Lower lobe of right lung (tissue), 2 donors: ENCODE results near the gene RAPGEF6. TPM values are rescaled to one million over a fixed set of nuclear protein-coding genes. Genes with fewer than 3 reads are reported as not detected.
A peak's percentile ranks its signal among the peaks of the same experiment; 100 is the strongest.

Experiments
- ATAC-seq, 2 donors: fragments of 200-7000 bp; cut with Tn5 transposase; one replicate each; pipeline ENCODE4 v1.9.1; 2020 to 2022; ENCODE audit warnings: mild to moderate bottlenecking in 2 of 2, moderate library complexity in 2 of 2
- DNase-seq: peaks from one replicate; pipeline ENCODE4 v3.0.0-alpha.2; 2020
- H3K27ac ChIP-seq: fragments of 200-600 bp; one replicate; pipeline ENCODE4 v1.8.0; 2022
- H3K27me3 ChIP-seq: fragments of 200-600 bp; one replicate; pipeline ENCODE4 v1.8.0; 2022; ENCODE audit warnings: low read depth
- H3K36me3 ChIP-seq: fragments of 200-600 bp; one replicate; pipeline ENCODE4 v1.8.0; 2022; ENCODE audit warnings: mild to moderate bottlenecking
- H3K4me1 ChIP-seq: fragments of 200-600 bp; one replicate; pipeline ENCODE4 v1.8.0; 2022
- H3K4me3 ChIP-seq: fragments of 200-600 bp; one replicate; pipeline ENCODE4 v1.8.0; 2022; ENCODE audit warnings: mild to moderate bottlenecking
- H3K9me3 ChIP-seq: fragments of 200-600 bp; one replicate; pipeline ENCODE4 v1.8.0; 2022
- intact Hi-C: fragments of 100-400 bp; cut with DNase I; formaldehyde crosslinking; loops from one replicate; pipeline ENCODE4 v1.11.0; 2022
- total RNA-seq: library from RNA; stranded (reverse); fragmentation: NEBNext Ultra II Directional; extraction: Animal tissue kit (Norgen Biotek cat#: 25700); gene quantifications from one replicate; pipeline ENCODE4 v1.2.1, GENCODE V29; 2021
- TF ChIP-seq, protein P1 (sequence below): fragments of 200-600 bp; IDR thresholded peaks from one replicate; pipeline ENCODE4 v1.8.0; 2022; ENCODE audit warnings: antibody characterized with exemption, mild to moderate bottlenecking
- donor health status: DM: no; HTN: yes; CAD: no; lungs with severe emphysema.

The RAPGEF6 gene
- total RNA-seq, 1 donor from 2014 or later, result 21.7 TPM

DNA sequence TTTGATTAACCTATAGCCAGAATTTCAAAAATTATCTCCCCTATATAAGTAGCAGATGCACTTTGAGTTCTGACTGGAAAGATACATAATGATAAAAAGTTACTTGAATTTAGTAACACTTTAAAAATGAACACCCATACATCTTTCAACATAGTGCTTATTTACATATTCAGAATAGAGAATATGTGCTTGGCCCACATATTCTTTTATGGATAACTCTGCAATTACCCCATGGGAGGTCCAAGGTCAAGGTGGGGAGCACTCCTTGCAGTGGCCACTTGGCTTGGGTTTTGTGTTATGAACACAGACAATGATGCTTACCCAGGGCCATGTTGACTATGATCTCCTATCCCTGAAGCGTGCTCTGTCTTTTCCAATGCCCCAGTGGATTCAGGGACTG lies 201.9 kb downstream of the RAPGEF6 start:
- Histone ChIP-seq H3K27ac (no peak overlapping the region), H3K4me1 (peaks cover 9% of the 10 kb centered on the region), H3K9me3 (no peaks in the 10 kb centered on the region), H3K36me3 (peaks cover 79% of the 10 kb centered on the region), H3K4me3 (no peak overlapping the region), H3K27me3 (no peaks in the 10 kb centered on the region)
- ATAC-seq (no peak), DNase-seq (no peak)
- intact Hi-C loops, result no loop called here
- TF ChIP-seq, protein P1, sequence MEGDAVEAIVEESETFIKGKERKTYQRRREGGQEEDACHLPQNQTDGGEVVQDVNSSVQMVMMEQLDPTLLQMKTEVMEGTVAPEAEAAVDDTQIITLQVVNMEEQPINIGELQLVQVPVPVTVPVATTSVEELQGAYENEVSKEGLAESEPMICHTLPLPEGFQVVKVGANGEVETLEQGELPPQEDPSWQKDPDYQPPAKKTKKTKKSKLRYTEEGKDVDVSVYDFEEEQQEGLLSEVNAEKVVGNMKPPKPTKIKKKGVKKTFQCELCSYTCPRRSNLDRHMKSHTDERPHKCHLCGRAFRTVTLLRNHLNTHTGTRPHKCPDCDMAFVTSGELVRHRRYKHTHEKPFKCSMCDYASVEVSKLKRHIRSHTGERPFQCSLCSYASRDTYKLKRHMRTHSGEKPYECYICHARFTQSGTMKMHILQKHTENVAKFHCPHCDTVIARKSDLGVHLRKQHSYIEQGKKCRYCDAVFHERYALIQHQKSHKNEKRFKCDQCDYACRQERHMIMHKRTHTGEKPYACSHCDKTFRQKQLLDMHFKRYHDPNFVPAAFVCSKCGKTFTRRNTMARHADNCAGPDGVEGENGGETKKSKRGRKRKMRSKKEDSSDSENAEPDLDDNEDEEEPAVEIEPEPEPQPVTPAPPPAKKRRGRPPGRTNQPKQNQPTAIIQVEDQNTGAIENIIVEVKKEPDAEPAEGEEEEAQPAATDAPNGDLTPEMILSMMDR, result no peak

DNA sequence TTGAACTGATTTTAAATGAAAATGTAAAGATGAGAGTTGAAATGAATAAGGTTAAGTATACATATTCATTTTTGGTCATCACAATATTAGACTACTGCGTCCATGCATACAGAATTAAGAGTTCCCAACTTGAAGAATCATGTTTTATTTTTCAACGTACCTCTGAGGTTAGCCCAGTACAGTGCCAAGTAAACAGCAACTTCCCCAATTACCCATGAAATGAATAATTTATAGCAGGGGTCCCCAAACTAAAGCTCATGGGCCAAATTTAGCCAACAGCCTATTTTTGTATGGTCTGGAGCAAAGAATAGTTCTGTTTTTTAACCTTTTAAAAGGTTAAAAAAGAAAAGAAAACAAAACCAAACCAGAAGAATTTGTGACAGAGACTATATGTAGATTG lies 203.2 kb downstream of the RAPGEF6 start:
- H3K27me3 ChIP-seq, result no peaks in the 10 kb centered on the region
- DNase-seq (no peak), ATAC-seq (no peak)
- peaks cover 9% of the 10 kb centered on the region for H3K4me1 ChIP-seq
- intact Hi-C loops, result no loop called here
- H3K36me3 ChIP-seq, result peaks cover 74% of the 10 kb centered on the region
- no peaks in the 10 kb centered on the region for H3K9me3 ChIP-seq
- TF ChIP-seq, protein P1, result no peak
- H3K27ac ChIP-seq, result no peak overlapping the region
- no peak overlapping the region for H3K4me3 ChIP-seq

DNA sequence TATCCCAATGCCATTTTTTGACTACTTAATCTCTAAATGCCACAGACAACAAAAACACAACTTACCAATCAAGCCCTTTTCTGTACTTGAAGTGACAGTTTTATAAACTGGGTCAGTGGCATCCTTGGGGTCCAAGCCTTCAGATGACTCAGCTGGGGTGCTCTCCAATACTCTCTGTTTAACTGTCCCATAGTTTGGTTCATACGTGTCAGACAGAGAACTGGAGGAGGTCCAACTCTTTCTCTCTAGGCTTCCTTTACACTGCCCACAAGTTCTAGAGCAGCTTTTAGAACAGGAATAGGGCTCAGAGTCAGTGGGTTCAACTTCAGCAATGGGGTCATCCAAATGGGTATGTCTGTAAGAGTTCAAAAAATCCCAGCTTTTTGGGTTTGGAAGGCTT lies 204.2 kb downstream of the RAPGEF6 start:
- intact Hi-C loops, result no loop called here
- H3K4me1 ChIP-seq, result peaks cover 3% of the 10 kb centered on the region
- no peak for DNase-seq
- ATAC-seq, result no peak
- TF ChIP-seq, protein P1, result no peak
- no peak overlapping the region for H3K4me3 ChIP-seq
- H3K36me3 ChIP-seq, result peaks cover 83% of the 10 kb centered on the region
- no peak overlapping the region for H3K27ac ChIP-seq
- no peaks in the 10 kb centered on the region for H3K9me3 ChIP-seq
- H3K27me3 ChIP-seq, result no peaks in the 10 kb centered on the region

DNA sequence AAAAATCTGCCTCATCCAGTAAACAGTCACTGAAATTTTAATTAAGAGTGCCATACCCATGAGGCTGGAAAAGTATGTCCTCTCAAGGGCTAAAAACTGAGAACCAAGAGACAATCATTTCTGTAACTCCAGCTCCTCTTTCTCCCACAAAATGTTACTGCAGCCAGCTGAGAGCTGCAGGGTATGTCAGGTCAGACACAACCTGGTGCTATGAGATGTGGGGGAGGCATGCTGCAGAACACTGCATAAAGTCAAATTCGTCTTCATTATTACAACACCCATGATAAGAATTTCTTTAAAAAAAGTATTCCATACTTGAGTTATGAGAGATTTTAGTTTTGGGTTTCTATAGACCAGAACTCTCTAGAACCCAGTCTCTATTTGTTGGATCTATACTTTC lies 209.0 kb downstream of the RAPGEF6 start:
- Histone ChIP-seq H3K27ac (no peak overlapping the region), H3K4me1 (no peaks in the 10 kb centered on the region), H3K4me3 (no peak overlapping the region), H3K27me3 (no peaks in the 10 kb centered on the region), H3K36me3 (peaks cover 59% of the 10 kb centered on the region), H3K9me3 (no peaks in the 10 kb centered on the region)
- intact Hi-C loops, result no loop called here
- DNase-seq (no peak), ATAC-seq (no peak)
- TF ChIP-seq, protein P1, result no peak

DNA sequence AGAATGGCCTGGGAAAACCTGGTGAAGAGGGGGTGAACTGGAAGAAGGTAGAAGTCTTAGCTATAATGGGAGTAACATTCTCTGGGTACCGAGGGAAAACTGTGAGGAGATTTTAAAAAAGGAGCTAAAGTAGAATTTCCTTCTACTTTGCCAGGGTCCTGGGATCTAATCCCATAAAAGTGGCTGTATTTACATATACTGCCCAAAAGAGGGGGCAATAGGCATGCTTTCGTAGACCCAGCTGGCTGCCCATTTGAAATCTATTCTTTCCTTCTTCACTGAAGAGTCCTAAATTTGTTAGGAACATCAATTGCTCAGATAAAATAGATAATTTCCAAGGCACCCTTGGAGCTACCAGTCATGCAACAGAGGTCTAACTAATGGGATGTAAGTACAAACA lies 212.0 kb downstream of the RAPGEF6 start:
- no peaks in the 10 kb centered on the region for H3K9me3 ChIP-seq
- H3K4me3 ChIP-seq, result no peak overlapping the region
- TF ChIP-seq, protein P1, result peak; percentile 45
- no peaks in the 10 kb centered on the region for H3K4me1 ChIP-seq
- DNase-seq (no peak), ATAC-seq (no peak)
- no peaks in the 10 kb centered on the region for H3K27me3 ChIP-seq
- no peak overlapping the region for H3K27ac ChIP-seq
- intact Hi-C loops, result no loop called here
- H3K36me3 ChIP-seq, result peaks cover 31% of the 10 kb centered on the region

DNA sequence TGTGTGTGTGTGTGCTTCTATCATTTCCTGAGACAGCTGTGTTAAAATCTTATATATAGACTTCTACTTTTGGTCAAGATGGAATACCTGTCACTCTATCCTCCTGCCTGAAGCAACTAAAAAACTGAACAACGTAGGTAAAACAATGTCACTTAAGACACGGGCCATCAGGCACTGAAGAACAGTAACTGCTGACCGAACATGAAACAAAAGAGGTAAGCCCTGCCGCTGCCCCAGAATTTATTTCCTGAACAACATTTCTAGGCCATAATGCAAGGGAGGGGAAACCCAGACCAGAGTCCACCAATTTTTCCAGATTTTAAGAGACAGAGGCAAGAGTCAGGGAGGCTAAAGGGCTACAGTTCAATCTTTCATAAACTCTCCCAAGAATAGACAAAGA lies 215.2 kb downstream of the RAPGEF6 start:
- Histone ChIP-seq H3K36me3 (peaks cover 15% of the 10 kb centered on the region), H3K4me3 (no peak overlapping the region), H3K4me1 (no peaks in the 10 kb centered on the region), H3K9me3 (no peaks in the 10 kb centered on the region), H3K27ac (no peak overlapping the region), H3K27me3 (no peaks in the 10 kb centered on the region)
- intact Hi-C loops, result no loop called here
- ATAC-seq, result no peak
- DNase-seq, result no peak
- TF ChIP-seq, protein P1, result no peak
